Dermis blood vessel endothelial cell (primary cell): ENCODE data around the gene IGFBP4. TPM values are rescaled to one million over a fixed set of nuclear protein-coding genes. Genes with fewer than 3 reads are reported as not detected.

Source experiments
- DNase-seq: peaks from one replicate; pipeline ENCODE4 v3.0.0; 2010
- total RNA-seq: library from RNA; depleted of rRNA; stranded (reverse); fragments of >200 nt; gene quantifications from 2 replicates; pipeline ENCODE4 v1.2.3, GENCODE V29; 2014

Gene IGFBP4
- total RNA-seq, 1 donor from 2014 or later = 375 TPM

- no peak for DNase-seq
Measured at GRCh38 chr17:40457369-40457768, 14.1 kb downstream of the IGFBP4 start.

- DNase-seq = no peak
Measured at GRCh38 chr17:40457964-40458791, 14.9 kb downstream of the IGFBP4 start.

GRCh38 chr17:40458851-40459482 lies 15.7 kb downstream of the IGFBP4 start:
- no peak for DNase-seq

GRCh38 chr17:40459636-40460603 lies 16.7 kb downstream of the IGFBP4 start:
- no peak for DNase-seq

GRCh38 chr17:40460604-40460967 lies 17.3 kb downstream of the IGFBP4 start:
- DNase-seq = no peak

- no peak for DNase-seq
Measured at GRCh38 chr17:40460968-40461731, 17.9 kb downstream of the IGFBP4 start.

GRCh38 chr17:40461732-40462342 lies 18.6 kb downstream of the IGFBP4 start:
- DNase-seq = no peak

GRCh38 chr17:40462343-40463121 lies 19.3 kb downstream of the IGFBP4 start:
- no peak for DNase-seq

- no peak for DNase-seq
Measured at GRCh38 chr17:40463122-40463550, 19.9 kb downstream of the IGFBP4 start.

- no peak for DNase-seq
Measured at GRCh38 chr17:40464392-40464855, 21.2 kb downstream of the IGFBP4 start.

GRCh38 chr17:40466298-40466971 lies 23.2 kb downstream of the IGFBP4 start:
- no peak for DNase-seq

GRCh38 chr17:40467281-40467867 lies 24.1 kb downstream of the IGFBP4 start:
- DNase-seq = no peak

GRCh38 chr17:40468560-40468959 lies 25.3 kb downstream of the IGFBP4 start:
- no peak for DNase-seq

- no peak for DNase-seq
Measured at GRCh38 chr17:40469805-40470675, 26.8 kb downstream of the IGFBP4 start.

- no peak for DNase-seq
Measured at GRCh38 chr17:40470932-40471828, 27.9 kb downstream of the IGFBP4 start.

- DNase-seq = no peak
Measured at GRCh38 chr17:40471846-40472732, 28.8 kb downstream of the IGFBP4 start.
